GM12892 (cell line): ENCODE data around the gene ANKRD9.
"Not testable (repeated sequence)": the region's sequence is repeated elsewhere in the genome, so short reads cannot be mapped to it uniquely, and the experiment has no call there.

ENCODE experiments used
- DNase-seq: peaks from one replicate; pipeline ENCODE4 v3.0.0; 2011; ENCODE audit not compliant: insufficient read length
- FAIRE-seq: peaks from 2 replicates; lab custom pipeline; 2011; peaks lifted over from hg19 to GRCh38; lab: Jason Lieb, UNC
- POLR2A ChIP-seq: IDR thresholded peaks from 2 replicates; pipeline ENCODE4 v1.6.1; 2011; ENCODE audit warnings: low read depth, low read length, control low read depth
- POLR2AphosphoS5 ChIP-seq: IDR thresholded peaks from 2 replicates; pipeline ENCODE4 v1.6.1; 2011; ENCODE audit warnings: low read depth, low read length, control low read depth
- TAF1 ChIP-seq: IDR thresholded peaks from 2 replicates; pipeline ENCODE4 v1.6.1; 2011; ENCODE audit warnings: low read depth, mild to moderate bottlenecking, control low read depth, low read length, borderline replicate concordance

ANKRD9 gene

DNA sequence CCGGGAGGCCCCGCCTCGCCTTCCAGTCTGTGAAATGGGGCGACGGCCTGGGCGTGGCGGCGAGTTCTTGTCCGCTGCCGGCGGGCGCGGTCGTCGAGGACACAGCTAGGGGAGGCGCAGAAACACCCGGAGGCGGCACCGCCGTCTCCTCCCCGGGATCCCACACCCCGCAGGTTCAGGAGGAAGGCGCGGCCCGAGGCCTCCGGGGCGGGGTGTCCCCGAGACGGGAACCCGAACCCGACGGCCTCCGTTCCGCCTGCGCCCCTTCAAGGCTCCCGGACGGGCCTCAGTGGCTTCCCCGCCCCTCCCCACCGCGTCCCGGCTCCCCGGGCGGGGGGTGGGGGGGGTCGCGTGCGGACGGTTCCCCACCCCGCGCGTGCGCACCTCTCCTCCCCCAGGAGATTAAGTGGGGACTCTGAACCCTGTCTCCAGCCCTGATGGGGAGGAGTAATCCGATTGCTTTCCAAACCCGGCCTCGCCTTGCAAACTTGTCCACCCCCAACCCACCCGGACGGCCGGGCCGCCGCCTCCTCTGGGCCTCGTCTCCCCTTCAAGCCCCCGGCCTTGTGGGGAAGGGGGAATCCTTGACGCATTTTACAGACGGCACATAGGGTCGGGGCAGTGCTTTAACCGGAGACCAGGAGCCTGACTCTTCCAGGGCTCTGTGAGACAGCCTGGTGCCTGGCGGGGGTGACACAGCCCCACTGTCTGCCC is 35.3 kb upstream of the ANKRD9 start:
- DNase-seq = no peak
- no peak for FAIRE-seq
- no peak for TF ChIP-seq POLR2AphosphoS5
- no peak for TF ChIP-seq POLR2A
- no peak for TF ChIP-seq TAF1

DNA sequence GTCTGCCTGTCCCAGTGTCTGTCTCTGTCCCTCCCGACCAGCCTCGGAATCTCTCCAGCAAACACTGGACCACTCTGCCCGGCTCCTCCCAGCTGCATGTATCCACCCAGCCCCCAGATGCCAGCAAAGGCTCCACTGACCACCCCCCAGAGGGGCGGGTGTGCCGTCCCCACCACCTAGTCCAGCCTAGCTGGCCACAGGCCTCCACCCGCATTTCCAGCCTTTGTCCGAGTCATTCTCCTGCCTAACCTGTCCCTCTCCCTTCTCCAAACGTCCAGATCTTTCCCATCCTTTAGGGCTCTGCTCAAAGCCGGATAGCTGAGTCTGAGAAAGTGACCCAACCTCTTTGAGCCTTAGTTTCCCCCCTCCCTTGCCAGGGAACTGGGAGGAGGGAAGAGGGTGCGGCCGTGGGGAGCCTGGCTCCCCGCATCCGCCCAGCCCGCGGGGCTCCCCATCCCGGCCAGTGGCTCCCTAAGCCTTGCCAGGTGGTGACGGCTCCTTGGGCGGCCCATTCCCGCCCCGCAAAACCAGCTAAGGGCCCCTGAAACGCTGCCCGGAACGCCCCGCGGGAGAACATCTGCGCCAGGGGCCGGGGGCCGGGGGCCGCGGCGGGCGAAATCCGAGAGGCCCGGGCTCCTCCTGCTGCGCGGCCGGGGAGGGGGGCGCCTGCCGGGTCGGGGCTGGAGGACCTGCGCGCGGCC is 34.6 kb upstream of the ANKRD9 start:
- TF ChIP-seq POLR2AphosphoS5 (no peak), POLR2A (no peak)
- DNase-seq (no peak), FAIRE-seq (no peak)

DNA sequence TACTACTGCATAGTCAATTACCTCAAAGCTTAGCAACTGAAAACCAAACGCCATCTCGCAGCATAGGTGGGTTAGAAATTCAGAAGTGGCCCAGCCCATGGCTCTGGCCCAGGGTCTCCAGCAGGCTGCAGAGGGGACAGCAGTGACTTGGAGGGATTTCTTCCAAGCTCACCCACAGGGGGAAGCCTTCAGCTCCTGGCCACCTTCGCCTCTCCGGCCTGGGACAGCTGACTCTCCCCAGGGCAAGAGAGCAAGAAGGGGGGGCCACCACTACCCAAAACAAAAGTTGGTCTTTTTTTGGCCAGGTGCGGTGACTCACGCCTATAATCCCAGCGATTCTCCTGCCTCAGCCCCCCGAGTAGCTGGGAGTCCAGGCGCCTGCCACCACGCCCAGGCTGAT is 32.2 kb upstream of the ANKRD9 start:
- TF ChIP-seq TAF1 = no peak
- no peak for TF ChIP-seq POLR2AphosphoS5
- FAIRE-seq (no peak), DNase-seq (no peak)

DNA sequence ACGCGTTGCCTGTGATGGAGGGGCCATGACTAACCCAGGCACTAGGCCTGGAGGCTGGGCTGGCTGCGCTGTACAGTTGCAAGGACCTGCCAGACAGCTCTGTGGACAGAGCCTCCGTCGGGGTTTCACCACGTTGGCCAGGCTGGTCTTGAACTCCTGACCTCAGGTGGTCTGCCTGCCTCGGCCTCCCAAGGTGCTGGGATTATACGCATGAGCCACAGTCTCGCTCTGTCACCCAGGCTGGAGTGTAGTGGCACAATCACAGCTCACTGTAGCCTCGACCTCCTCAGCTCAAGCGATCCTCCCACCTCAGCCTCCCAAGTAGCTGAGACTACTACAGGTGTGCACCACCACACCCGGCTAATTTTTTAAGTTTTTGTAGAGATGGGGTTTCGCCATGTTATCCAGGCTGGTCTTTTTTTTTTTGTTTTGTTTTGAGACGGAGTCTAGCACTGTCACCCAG is 31.5 kb upstream of the ANKRD9 start:
- not testable (repeated sequence) for FAIRE-seq, DNase-seq

DNA sequence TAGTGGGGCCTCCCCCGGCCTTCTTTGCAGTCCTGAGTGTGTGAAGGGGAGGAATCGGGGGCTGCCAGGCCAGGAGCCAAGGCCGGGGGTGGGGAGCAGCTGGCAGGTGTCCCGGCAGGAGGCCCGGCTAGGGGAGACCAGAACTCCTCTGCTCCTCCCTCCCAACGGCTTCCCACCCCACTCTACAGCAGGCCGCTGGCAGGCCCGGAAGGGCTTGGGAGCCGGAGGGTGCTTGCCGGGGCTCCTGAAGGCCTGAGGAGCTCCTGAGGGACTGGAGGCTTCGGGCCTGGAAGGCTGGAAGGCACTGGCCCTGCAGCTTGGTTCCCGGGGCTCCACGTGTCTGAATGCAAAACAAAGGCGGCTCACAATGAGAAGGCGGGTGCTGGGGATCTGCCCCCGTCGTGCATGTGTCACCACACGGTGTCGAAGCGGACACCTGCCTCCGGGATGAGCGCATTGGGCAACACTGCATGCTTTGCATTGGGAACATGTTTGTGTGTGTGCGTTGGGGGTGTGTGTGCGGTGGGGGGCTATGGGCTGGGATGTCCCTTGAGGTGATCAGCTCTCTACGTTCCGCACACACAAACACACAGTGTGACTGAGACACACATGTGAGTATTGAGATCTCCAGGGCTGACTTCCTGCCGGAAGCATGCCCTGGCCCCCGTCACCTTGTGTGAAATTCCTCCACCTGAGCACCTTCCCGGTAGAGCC is 30.9 kb upstream of the ANKRD9 start:
- DNase-seq (no peak), FAIRE-seq (no peak)
- TF ChIP-seq POLR2A = no peak
- no peak for TF ChIP-seq TAF1
- no peak for TF ChIP-seq POLR2AphosphoS5

DNA sequence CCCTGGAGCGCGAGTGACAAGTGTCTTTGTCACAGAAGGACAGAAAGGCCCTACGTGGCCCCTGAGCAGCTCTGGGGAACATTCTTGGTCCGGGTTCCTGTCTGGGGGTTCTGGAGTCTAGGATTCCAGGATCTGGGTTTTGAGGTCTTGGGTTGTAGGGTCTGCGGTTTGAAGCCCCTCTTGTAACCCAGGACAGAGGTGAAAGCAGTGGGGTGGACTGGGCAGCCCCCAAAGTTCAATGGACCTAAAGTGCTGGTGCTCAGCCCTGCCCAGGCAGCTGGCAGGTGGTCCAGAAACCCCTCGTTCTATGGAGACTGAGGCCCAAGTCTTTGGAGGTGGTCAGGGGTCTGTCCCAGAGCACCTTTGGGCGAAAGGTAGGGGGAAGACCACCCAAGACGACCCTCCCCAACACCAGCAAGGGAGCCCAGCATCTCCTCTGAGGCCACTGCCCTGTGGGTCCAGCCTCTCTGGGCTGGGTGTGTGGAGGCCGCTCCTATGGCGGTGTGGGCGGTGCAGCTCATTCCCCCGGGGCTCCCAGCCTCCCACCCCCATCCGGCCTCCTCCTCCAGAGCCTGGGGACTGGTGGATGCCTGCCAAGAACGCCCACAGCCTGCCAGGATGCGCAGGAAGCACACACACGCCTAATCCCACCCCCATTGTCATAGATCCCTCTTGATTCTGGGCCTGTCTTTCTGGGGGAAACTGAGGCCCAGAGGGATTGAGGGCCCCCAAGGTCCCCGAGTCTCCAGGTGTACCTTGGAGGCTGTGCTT is 30.2 kb upstream of the ANKRD9 start:
- DNase-seq (no peak), FAIRE-seq (no peak)
- TF ChIP-seq POLR2A = no peak
- no peak for TF ChIP-seq POLR2AphosphoS5
- no peak for TF ChIP-seq TAF1

DNA sequence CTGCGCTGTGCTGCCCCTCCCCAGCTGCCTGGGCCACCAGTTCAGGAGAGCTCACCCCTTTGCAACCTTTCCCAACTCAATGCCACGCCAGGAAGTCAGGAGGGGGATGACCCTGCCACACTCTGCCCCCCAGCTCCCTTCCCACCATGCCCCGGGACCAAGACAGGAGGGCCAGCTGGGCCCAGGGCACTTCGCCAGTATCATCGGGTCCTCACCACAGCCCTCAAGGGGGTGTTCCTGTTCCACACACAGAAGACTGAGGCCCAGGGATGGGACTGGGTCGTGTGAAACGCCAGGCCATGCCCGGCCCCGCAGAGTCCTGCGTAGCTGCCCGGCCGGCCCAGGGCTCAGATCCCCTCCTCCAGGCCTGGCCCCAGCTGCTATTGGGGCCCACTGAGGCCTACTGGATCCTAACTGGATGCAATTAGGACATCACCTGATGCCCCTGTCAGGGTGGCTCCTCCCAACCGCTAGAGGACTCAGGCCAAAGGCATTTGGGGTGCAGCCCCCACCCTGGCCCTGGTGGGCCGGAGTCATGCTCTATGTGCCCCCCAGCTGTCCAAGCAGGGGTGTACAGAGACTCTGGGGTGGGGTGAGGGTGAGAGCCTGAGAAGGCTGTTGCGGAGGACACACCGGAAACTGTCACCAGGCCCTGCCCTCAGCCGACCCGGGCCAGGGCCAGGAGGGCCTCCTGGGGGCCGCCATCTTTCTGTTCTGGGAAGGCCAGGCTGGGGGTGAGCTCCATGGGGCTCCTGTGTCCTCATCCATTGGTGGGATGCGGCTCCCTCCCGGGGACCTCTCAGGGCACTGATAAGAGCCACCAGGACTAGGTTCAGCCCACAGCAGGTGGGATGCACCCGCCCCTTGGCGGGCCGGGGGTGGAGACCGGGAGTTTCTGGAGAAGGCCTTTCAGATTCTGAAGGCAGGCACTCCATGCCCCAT is 29.3 kb upstream of the ANKRD9 start:
- TF ChIP-seq TAF1 (no peak), POLR2AphosphoS5 (no peak), POLR2A (no peak)
- no peak for DNase-seq
- no peak for FAIRE-seq

DNA sequence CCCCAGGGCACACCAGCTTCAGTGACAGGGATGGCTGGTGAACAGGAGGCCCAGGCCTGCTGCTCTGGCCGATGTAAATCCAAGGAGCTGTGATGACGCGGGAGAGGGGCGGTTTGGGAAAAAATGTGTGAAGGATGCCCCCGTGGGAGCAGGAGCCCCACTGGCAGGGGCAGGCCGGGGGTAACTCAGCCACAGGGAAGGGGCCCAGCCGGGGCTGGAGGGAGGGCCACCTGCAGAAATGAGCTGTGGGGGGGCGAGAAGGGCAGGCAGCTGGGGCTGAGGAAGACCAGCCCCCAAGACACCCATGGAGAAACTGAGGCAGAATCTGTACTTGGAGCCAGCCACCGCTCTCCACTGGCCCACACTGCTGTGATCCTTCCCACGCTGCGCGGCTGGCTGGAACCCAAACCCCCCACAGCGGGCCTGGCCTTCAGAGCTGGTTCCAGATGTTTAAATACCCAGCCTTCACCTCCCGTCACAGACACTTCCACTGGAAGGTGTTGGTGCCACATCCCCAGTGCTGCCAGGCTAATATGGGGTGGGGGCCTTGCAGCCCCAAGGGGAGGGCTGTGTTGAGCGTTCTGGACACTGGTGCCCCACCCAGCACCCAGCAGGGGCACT is 28.5 kb upstream of the ANKRD9 start:
- DNase-seq = no peak
- no peak for TF ChIP-seq POLR2A
- TF ChIP-seq POLR2AphosphoS5 = no peak
- TF ChIP-seq TAF1 = no peak
- FAIRE-seq = no peak

DNA sequence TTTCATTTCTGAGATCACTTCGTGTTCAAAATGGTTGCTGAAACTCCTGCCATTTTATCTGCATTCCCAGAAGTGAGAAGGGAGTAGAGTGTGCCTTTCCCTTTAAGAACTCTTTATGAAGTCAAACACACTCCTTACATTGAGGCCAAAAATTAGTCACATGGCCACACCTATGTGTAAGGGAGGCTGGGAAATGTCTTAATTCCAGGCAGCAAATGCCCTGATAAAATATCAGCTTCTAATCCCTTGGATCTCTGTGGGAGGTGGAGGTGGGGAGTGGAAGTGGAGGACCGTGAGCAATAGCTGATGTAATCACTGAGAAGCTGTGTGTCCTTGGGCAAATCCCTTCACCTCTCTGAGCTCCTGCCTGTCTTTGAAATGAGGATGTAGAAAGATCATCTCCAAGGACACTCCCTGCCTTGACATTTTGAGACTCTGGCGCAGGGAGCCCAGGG is 22.7 kb upstream of the ANKRD9 start:
- TF ChIP-seq POLR2AphosphoS5 (no peak), POLR2A (no peak), TAF1 (no peak)
- FAIRE-seq = no peak

More for the DNA sequence above, 22.7 kb upstream of the ANKRD9 start:
- no peak for DNase-seq
